Gastrocnemius medialis (tissue), 4 donors: ENCODE results near the gene SPATS2L.

Source experiments
- CTCF ChIP-seq, 5 experiments: fragments of 450-650 bp in 3 of 5; fragments of 200-600 bp in 2 of 5; sonication (generic) in 2 of 5; IDR thresholded peaks in 4 of 5; conservative IDR thresholded peaks in 1 of 5; 1 replicate in 4 of 5; 2 replicates in 1 of 5; pipeline ENCODE4 v1.5.1; 2016 to 2019; ENCODE audit warnings: antibody characterized with exemption in 5 of 5, mild to moderate bottlenecking in 3 of 5, moderate library complexity in 3 of 5
- POLR2A ChIP-seq, 2 donors: fragments of 450-650 bp; IDR thresholded peaks; one replicate each; pipeline ENCODE4 v1.6.1; 2017; ENCODE audit warnings: antibody characterized with exemption in 2 of 2, mild to moderate bottlenecking in 2 of 2, moderate library complexity in 2 of 2

- TF ChIP-seq CTCF (IDR thresholded peaks at IDR 0.05 in 4 of 5, conservative IDR thresholded peaks at IDR 0.05 in 1 of 5) (no peak), POLR2A (IDR thresholded peaks at IDR 0.05) (no peak)
These were observed 48.6 kb downstream of the SPATS2L start for GRCh38 chr2:200354833-200355751.
